ENCODE data around the gene MTCP1. TPM values are rescaled to one million over a fixed set of nuclear protein-coding genes. Genes with fewer than 3 reads are reported as not detected.
A peak's percentile ranks its signal among the peaks of the same experiment; 100 is the strongest.

MTCP1 gene
- polyA plus RNA-seq, 3 donors = 1.3 to 23.3 (median 14.8) TPM

DNA sequence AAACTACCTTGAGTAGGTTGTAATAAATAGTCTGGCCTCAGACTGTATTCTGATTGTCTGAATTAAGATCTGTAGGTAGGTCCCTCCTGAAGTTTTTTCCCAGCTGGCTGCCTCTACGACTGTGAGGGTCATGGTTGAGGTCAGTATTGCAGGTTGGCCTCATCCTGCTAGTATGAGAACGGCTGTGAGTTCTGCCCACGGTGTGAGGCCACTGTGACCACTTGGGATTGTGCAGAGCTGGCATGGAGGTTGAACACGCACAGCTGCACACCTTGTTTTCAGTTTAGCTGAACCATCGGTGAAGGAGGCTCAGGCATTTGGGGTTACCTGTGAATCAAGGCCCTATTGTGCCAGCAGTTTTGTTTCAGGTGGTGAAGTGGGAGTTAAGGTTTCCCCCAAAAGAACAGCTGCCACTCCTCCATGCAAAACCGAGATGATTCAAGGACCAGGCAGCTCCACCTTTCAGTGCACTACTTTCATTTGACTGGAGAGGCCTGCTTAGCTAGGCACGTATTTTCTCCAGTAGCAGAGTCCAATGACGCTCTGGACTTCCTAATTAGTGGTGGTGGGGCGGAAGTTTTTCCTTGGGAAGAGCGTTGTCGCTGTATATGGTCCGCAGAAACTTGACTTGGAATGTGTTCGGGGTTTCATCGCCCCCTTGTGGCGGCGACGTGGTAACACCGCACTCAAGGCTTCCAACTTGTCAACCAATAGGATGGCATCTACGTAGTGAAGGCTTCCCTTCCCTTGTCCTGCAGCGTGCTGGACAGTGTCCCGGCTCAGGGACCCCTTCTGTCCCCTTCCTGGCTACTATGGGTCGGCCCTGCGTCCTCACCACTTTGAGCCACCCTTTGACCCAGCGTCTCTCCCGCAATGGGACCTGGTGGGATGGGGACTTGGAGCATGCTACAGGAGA is 13.8 kb downstream of the MTCP1 start:
- no peak overlapping the region for H3K27ac ChIP-seq (ENCODE audit: low read depth in 1 of 2, low read length in 2 of 2)
- Mint-ChIP-seq H3K4me3 (peak overlapping the region; percentile 39 to 57), H3K9me3 (no peaks in the 10 kb centered on the region), H3K4me1 (peaks cover 10% of the 10 kb centered on the region), H3K27ac (no peak overlapping the region), H3K27me3 (ENCODE audit: low read depth in 3 of 3) (no peaks in the 10 kb centered on the region), H3K36me3 (peaks cover 27 to 40% of the 10 kb centered on the region in 2 donors)
- H3K9ac ChIP-seq (ENCODE audit: insufficient read depth, low read length, poor library complexity, severe bottlenecking) = no peak overlapping the region
- TF ChIP-seq, protein P1, sequence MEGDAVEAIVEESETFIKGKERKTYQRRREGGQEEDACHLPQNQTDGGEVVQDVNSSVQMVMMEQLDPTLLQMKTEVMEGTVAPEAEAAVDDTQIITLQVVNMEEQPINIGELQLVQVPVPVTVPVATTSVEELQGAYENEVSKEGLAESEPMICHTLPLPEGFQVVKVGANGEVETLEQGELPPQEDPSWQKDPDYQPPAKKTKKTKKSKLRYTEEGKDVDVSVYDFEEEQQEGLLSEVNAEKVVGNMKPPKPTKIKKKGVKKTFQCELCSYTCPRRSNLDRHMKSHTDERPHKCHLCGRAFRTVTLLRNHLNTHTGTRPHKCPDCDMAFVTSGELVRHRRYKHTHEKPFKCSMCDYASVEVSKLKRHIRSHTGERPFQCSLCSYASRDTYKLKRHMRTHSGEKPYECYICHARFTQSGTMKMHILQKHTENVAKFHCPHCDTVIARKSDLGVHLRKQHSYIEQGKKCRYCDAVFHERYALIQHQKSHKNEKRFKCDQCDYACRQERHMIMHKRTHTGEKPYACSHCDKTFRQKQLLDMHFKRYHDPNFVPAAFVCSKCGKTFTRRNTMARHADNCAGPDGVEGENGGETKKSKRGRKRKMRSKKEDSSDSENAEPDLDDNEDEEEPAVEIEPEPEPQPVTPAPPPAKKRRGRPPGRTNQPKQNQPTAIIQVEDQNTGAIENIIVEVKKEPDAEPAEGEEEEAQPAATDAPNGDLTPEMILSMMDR (IDR thresholded peaks at IDR 0.05) = peak; percentile 70
- peak overlapping the region; percentile 49 for H3K4me2 ChIP-seq (replicated peaks; ENCODE audit: extremely low read depth, low read length, poor library complexity, severe bottlenecking)
- peaks cover 23 to 48% of the 10 kb centered on the region in 2 donors for H3K36me3 ChIP-seq (replicated peaks in 1 of 2; ENCODE audit: control insufficient read depth in 1 of 2, insufficient read depth in 2 of 2, low read length in 2 of 2)
- intact Hi-C loops (cut with micrococcal nuclease) = loop anchor here (2.0 to 10.0 kb wide), 2 partner anchors 72 to 76 kb away; no protein-coding TSS in a partner anchor
- H3K79me2 ChIP-seq (ENCODE audit: insufficient read depth, low read length) = no peaks in the 10 kb centered on the region
- no peaks in the 10 kb centered on the region for H3K27me3 ChIP-seq (ENCODE audit: control insufficient read depth in 2 of 2, insufficient read depth in 2 of 2, low read length in 2 of 2)
- peak overlapping the region in 1 of 3 experiments; percentile 49 for H3K4me3 ChIP-seq (replicated peaks in 1 of 3; ENCODE audit: low read depth in 2 of 3, low read length in 3 of 3)
- peak overlapping the region; percentile 43 for H2AFZ ChIP-seq (ENCODE audit: insufficient read depth, low read depth, low read length, poor library complexity, severe bottlenecking)
- WGBS (ENCODE audit: insufficient coverage) = 0% methylated on average over 9 of the region's 25 CpGs
- no peaks in the 10 kb centered on the region for H4K20me1 ChIP-seq (ENCODE audit: insufficient read depth, low read length)
- H3K4me1 ChIP-seq (ENCODE audit: control insufficient read depth in 1 of 2, insufficient read depth in 2 of 2, low read length in 2 of 2) = peaks cover 6% of the 10 kb centered on the region in 2 donors
- DNase-seq = peak; percentile 47 to 62 (median 52)
- H3K9me3 ChIP-seq (replicated peaks in 1 of 2; ENCODE audit: control insufficient read depth in 1 of 2, insufficient read depth in 1 of 2, low read length in 2 of 2) = no peaks in the 10 kb centered on the region

DNA sequence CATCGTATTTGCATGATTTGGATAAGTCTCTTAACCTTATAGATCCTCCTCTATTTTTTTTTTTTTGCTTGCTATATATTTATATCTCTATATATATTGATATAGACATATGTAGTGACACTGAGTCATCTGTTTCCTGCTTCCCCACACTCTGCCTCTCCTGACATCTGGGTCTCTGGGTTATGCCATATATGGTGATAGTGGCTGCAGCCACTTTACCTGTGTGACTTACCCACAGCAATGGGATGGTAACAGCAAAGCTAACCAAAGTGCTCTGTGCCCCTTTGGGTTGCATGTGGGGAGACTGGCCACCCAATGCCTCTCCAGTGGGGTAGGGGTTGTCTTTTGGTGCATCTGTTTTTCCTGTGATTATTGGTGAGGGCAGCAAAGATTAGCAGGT is 14.5 kb downstream of the MTCP1 start:
- Mint-ChIP-seq H3K36me3 (peaks cover 30 to 42% of the 10 kb centered on the region in 2 donors), H3K27me3 (ENCODE audit: low read depth in 3 of 3) (no peaks in the 10 kb centered on the region), H3K9me3 (no peaks in the 10 kb centered on the region), H3K4me1 (peaks cover 10% of the 10 kb centered on the region), H3K27ac (no peak overlapping the region), H3K4me3 (no peak overlapping the region)
- intact Hi-C loops (cut with micrococcal nuclease) = loop anchor here (2.0 to 10.0 kb wide), 2 partner anchors 72 to 76 kb away; no protein-coding TSS in a partner anchor
- Histone ChIP-seq H3K36me3 (replicated peaks in 1 of 2; ENCODE audit: control insufficient read depth in 1 of 2, insufficient read depth in 2 of 2, low read length in 2 of 2) (peaks cover 28 to 50% of the 10 kb centered on the region in 2 donors), H3K27ac (ENCODE audit: low read depth in 1 of 2, low read length in 2 of 2) (no peak overlapping the region), H3K4me3 (replicated peaks in 1 of 3; ENCODE audit: low read depth in 2 of 3, low read length in 3 of 3) (no peak overlapping the region), H3K27me3 (ENCODE audit: control insufficient read depth in 2 of 2, insufficient read depth in 2 of 2, low read length in 2 of 2) (no peaks in the 10 kb centered on the region), H2AFZ (ENCODE audit: insufficient read depth, low read depth, low read length, poor library complexity, severe bottlenecking) (no peak overlapping the region), H3K4me1 (ENCODE audit: control insufficient read depth in 1 of 2, insufficient read depth in 2 of 2, low read length in 2 of 2) (peaks cover 6% of the 10 kb centered on the region in 2 donors), H4K20me1 (ENCODE audit: insufficient read depth, low read length) (no peaks in the 10 kb centered on the region), H3K9ac (ENCODE audit: insufficient read depth, low read length, poor library complexity, severe bottlenecking) (no peak overlapping the region), H3K9me3 (replicated peaks in 1 of 2; ENCODE audit: control insufficient read depth in 1 of 2, insufficient read depth in 1 of 2, low read length in 2 of 2) (no peaks in the 10 kb centered on the region), H3K4me2 (replicated peaks; ENCODE audit: extremely low read depth, low read length, poor library complexity, severe bottlenecking) (no peak overlapping the region), H3K79me2 (ENCODE audit: insufficient read depth, low read length) (no peaks in the 10 kb centered on the region)
- no CpG with 5 or more reads among the region's 1 CpG for WGBS (ENCODE audit: insufficient coverage)
- TF ChIP-seq, protein P1 (IDR thresholded peaks at IDR 0.05) = no peak
- no peak for DNase-seq
